Peyer's patch (tissue), 4 donors: ENCODE results near the gene G6PC2. TPM values are rescaled to one million over a fixed set of nuclear protein-coding genes. Genes with fewer than 3 reads are reported as not detected.

Experiments used
- DNase-seq, 3 donors: peaks; one replicate each; pipeline ENCODE4 v3.0.0-alpha.2; 2017 to 2019
- H3K27ac ChIP-seq, 4 donors: fragments of 200-600 bp; sonication (generic); one replicate each; pipeline ENCODE4 v1.5.1; 2016 to 2019
- H3K27me3 ChIP-seq, 2 donors: fragments of 200-600 bp; sonication (generic); one replicate each; pipeline ENCODE4 v1.5.1; 2019
- H3K36me3 ChIP-seq, 3 donors: fragments of 200-600 bp; sonication (generic); one replicate each; pipeline ENCODE4 v1.5.1; 2016 to 2019
- H3K4me1 ChIP-seq, 4 donors: fragments of 200-600 bp; sonication (generic); one replicate each; pipeline ENCODE4 v1.5.1; 2016 to 2019
- H3K4me3 ChIP-seq, 4 donors: fragments of 200-600 bp; sonication (generic); 1 replicate in 3 of 4; 2 replicates in 1 of 4; pipeline ENCODE4 v1.5.1; 2016 to 2019; ENCODE audit warnings: mild to moderate bottlenecking in 1 of 4
- H3K9me3 ChIP-seq, 4 donors: fragments of 200-600 bp; sonication (generic); one replicate each; pipeline ENCODE4 v1.5.1; 2016 to 2019; ENCODE audit warnings: mild to moderate bottlenecking in 1 of 4
- POLR2A ChIP-seq, 2 donors: fragments of 450-650 bp; IDR thresholded peaks; one replicate each; pipeline ENCODE4 v1.5.1; 2017; ENCODE audit warnings: antibody characterized with exemption in 2 of 2, mild to moderate bottlenecking in 2 of 2, moderate library complexity in 2 of 2
- total RNA-seq, 4 donors: library from RNA; depleted of rRNA; stranded (reverse); fragments of >200 nt; gene quantifications; one replicate each; pipeline ENCODE4 v1.1.0, GENCODE V29; 2016
- TF ChIP-seq, protein P1 (sequence below), 6 experiments: fragments of 450-650 bp in 4 of 6; fragments of 200-600 bp in 2 of 6; sonication (generic) in 1 of 6; IDR thresholded peaks; one replicate each; pipeline ENCODE4 v1.5.1; 2017 to 2019; ENCODE audit warnings: antibody characterized with exemption in 6 of 6, mild to moderate bottlenecking in 3 of 6, moderate library complexity in 1 of 6

Gene G6PC2
- not detected for total RNA-seq

DNA sequence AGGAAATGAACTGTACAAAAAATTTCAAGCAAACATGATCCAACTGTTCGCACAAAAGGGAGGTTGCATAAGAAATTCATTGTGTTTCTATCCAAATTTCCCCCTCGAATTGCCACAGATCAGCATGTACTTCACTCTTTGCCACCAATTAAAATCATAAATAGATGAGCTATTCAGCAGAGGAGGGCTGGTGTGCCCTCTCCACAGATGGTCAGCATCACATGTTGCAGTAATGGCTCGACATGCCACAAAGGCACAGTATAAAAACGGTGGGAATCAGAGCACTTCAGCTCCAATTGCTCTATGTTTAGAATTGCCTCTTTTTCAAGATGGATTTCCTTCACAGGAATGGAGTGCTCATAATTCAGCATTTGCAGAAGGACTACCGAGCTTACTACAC is at the start of gene G6PC2:
Gene G6PC2, plus strand, starts transcription at position 289 of the 400 bp plus-strand sequence. Its CDS starts 41 bp downstream, at position 330.
- Histone ChIP-seq H3K27me3 (no peaks in the 10 kb centered on the region), H3K4me1 (no peaks in the 10 kb centered on the region)
- DNase-seq: no peak

DNA sequence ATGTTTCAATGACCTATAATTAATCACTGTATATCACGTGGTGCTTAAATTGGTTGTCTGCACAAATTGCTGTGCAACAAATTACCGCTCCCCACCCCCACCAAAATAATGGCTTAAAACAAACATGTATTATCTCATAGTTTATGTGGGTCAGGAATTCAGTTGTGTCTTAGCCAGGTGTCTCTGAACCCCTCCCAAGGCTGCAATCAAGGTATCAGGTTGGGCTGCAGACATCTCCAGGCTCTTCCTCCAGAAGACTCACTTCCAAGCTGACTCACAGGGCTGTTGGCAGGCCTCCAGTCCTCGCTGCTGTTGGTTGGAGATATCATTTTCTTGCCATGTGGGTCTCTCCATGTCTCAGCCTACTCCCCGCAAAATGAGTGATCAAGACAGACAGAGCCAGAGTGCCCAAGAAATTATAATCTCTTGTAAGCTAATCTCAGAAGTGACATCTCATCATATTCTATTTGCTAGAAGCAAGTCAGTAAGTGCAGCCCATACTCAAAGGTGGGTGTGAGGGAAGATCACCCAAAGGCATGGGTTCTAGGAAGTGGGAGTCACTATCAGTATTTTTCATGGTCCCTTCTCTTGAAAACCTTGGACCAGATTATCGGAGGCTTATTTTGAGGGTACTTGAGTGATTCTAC is 49.3 kb upstream of the G6PC2 start:
- TF ChIP-seq, protein P1, sequence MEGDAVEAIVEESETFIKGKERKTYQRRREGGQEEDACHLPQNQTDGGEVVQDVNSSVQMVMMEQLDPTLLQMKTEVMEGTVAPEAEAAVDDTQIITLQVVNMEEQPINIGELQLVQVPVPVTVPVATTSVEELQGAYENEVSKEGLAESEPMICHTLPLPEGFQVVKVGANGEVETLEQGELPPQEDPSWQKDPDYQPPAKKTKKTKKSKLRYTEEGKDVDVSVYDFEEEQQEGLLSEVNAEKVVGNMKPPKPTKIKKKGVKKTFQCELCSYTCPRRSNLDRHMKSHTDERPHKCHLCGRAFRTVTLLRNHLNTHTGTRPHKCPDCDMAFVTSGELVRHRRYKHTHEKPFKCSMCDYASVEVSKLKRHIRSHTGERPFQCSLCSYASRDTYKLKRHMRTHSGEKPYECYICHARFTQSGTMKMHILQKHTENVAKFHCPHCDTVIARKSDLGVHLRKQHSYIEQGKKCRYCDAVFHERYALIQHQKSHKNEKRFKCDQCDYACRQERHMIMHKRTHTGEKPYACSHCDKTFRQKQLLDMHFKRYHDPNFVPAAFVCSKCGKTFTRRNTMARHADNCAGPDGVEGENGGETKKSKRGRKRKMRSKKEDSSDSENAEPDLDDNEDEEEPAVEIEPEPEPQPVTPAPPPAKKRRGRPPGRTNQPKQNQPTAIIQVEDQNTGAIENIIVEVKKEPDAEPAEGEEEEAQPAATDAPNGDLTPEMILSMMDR (IDR thresholded peaks at IDR 0.05): no peak
- no peak for TF ChIP-seq POLR2A (IDR thresholded peaks at IDR 0.05)
- peaks cover 0 to 16% (median 0%) of the 10 kb centered on the region in 3 donors for H3K36me3 ChIP-seq

More for the DNA sequence above, at the start of gene G6PC2:
- Histone ChIP-seq H3K27ac (no peak within 1 kb of the TSS), H3K36me3 (no peaks in the 10 kb centered on the region), H3K4me3 (no peak within 1 kb of the TSS), H3K9me3 (no peaks in the 10 kb centered on the region)
- TF ChIP-seq POLR2A (IDR thresholded peaks at IDR 0.05): no peak
- TF ChIP-seq, protein P1 (IDR thresholded peaks at IDR 0.05): no peak

GRCh38 chr2:168852481-168852880 is 48.6 kb upstream of the G6PC2 start:
- no peak overlapping the region for H3K4me3 ChIP-seq
- H3K4me1 ChIP-seq: no peaks in the 10 kb centered on the region
- TF ChIP-seq, protein P1 (IDR thresholded peaks at IDR 0.05): no peak
- TF ChIP-seq POLR2A (IDR thresholded peaks at IDR 0.05): no peak
- H3K36me3 ChIP-seq: peaks cover 0 to 16% (median 0%) of the 10 kb centered on the region in 3 donors
- no peaks in the 10 kb centered on the region for H3K9me3 ChIP-seq
- H3K27me3 ChIP-seq: no peaks in the 10 kb centered on the region
- no peak for DNase-seq
- no peak overlapping the region for H3K27ac ChIP-seq

More for the DNA sequence above, 49.3 kb upstream of the G6PC2 start:
- no peak overlapping the region for H3K27ac ChIP-seq
- H3K27me3 ChIP-seq: no peaks in the 10 kb centered on the region
- no peaks in the 10 kb centered on the region for H3K9me3 ChIP-seq
- no peaks in the 10 kb centered on the region for H3K4me1 ChIP-seq
- no peak overlapping the region for H3K4me3 ChIP-seq
- DNase-seq: peak in 2 of 3 donors; percentile 53 to 59

- no peak overlapping the region for H3K4me3 ChIP-seq
- TF ChIP-seq, protein P1 (IDR thresholded peaks at IDR 0.05): no peak
- TF ChIP-seq POLR2A (IDR thresholded peaks at IDR 0.05): no peak
- no peaks in the 10 kb centered on the region for H3K4me1 ChIP-seq
- no peaks in the 10 kb centered on the region for H3K9me3 ChIP-seq
- DNase-seq: no peak
- H3K27me3 ChIP-seq: no peaks in the 10 kb centered on the region
- peaks cover 0 to 16% (median 0%) of the 10 kb centered on the region in 3 donors for H3K36me3 ChIP-seq
- H3K27ac ChIP-seq: no peak overlapping the region
These were observed 47.6 kb upstream of the G6PC2 start for GRCh38 chr2:168853471-168853870.

- TF ChIP-seq POLR2A (IDR thresholded peaks at IDR 0.05): no peak
- TF ChIP-seq, protein P1 (IDR thresholded peaks at IDR 0.05): no peak
- Histone ChIP-seq H3K36me3 (peaks cover 0 to 16% (median 0%) of the 10 kb centered on the region in 3 donors), H3K27me3 (no peaks in the 10 kb centered on the region), H3K9me3 (no peaks in the 10 kb centered on the region), H3K4me1 (no peaks in the 10 kb centered on the region), H3K4me3 (no peak overlapping the region), H3K27ac (no peak overlapping the region)
- DNase-seq: no peak
These were observed 46.4 kb upstream of the G6PC2 start for GRCh38 chr2:168854651-168855050.
